Putamen (tissue), 1 donor: ENCODE results near the gene TBX6.
"Not testable (repeated sequence)": the region's sequence is repeated elsewhere in the genome, so short reads cannot be mapped to it uniquely, and the experiment has no call there.

Experiments used
- DNase-seq: peaks from one replicate; pipeline ENCODE4 v3.0.0-alpha.2; 2016; ENCODE audit warnings: low spot score

Gene TBX6

GRCh38 chr16:30091474-30092372, at the start of gene TBX6:
Gene TBX6, minus strand, starts transcription at chr16:30091924. Its CDS starts 731 bp downstream, at chr16:30091193.
- peak; percentile 91 for DNase-seq

- no peak for DNase-seq
Measured at GRCh38 chr16:30139583-30140481, 48.1 kb upstream of the TBX6 start.

- no peak for DNase-seq
Measured at GRCh38 chr16:30137897-30138296, 46.2 kb upstream of the TBX6 start.

- no peak for DNase-seq
Measured at GRCh38 chr16:30136971-30137605, 45.4 kb upstream of the TBX6 start.

GRCh38 chr16:30132591-30132990, 40.9 kb upstream of the TBX6 start:
- no peak for DNase-seq

- DNase-seq, result no peak
Measured at GRCh38 chr16:30131869-30132475, 40.2 kb upstream of the TBX6 start.

- DNase-seq, result no peak
Measured at GRCh38 chr16:30127993-30128392, 36.3 kb upstream of the TBX6 start.

- not testable (repeated sequence) for DNase-seq
Measured at GRCh38 chr16:30125690-30126089, 34.0 kb upstream of the TBX6 start.

- DNase-seq, result no peak
Measured at GRCh38 chr16:30124985-30125379, 33.3 kb upstream of the TBX6 start.

- no peak for DNase-seq
Measured at GRCh38 chr16:30122604-30123160, 31.0 kb upstream of the TBX6 start.

- no peak for DNase-seq
Measured at GRCh38 chr16:30121741-30122571, 30.2 kb upstream of the TBX6 start.

GRCh38 chr16:30120340-30121105, 28.8 kb upstream of the TBX6 start:
- no peak for DNase-seq

GRCh38 chr16:30119428-30119827, 27.7 kb upstream of the TBX6 start:
- no peak for DNase-seq

GRCh38 chr16:30117768-30118167, 26.0 kb upstream of the TBX6 start:
- no peak for DNase-seq

- no peak for DNase-seq
Measured at GRCh38 chr16:30116291-30117207, 24.8 kb upstream of the TBX6 start.

- no peak for DNase-seq
Measured at GRCh38 chr16:30115238-30115637, 23.5 kb upstream of the TBX6 start.

GRCh38 chr16:30114833-30115232, 23.1 kb upstream of the TBX6 start:
- not testable (repeated sequence) for DNase-seq

- DNase-seq, result no peak
Measured at GRCh38 chr16:30114411-30114810, 22.7 kb upstream of the TBX6 start.
